Keratinocyte (primary cell): ENCODE data around the gene SDCCAG8. TPM values are rescaled to one million over a fixed set of nuclear protein-coding genes. Genes with fewer than 3 reads are reported as not detected.

Source experiments
- DNase-seq: peaks from one replicate; pipeline ENCODE4 v3.0.0-alpha.2; 2011; ENCODE audit warnings: low read depth, missing footprints, low spot score
- FAIRE-seq: peaks from 2 replicates; lab custom pipeline; 2011; peaks lifted over from hg19 to GRCh38; lab: Jason Lieb, UNC
- H2AFZ ChIP-seq: 2 replicates; pipeline ENCODE4 v1.6.0; 2012; ENCODE audit warnings: low read length, control low read depth, inconsistent platforms; ENCODE audit not compliant: control insufficient read depth
- H3K27ac ChIP-seq: 2 replicates; pipeline ENCODE4 v1.5.1; 2011; ENCODE audit warnings: low read length; ENCODE audit not compliant: control insufficient read depth, insufficient read depth
- H3K27me3 ChIP-seq: 3 replicates; pipeline ENCODE4 v1.6.0; 2011; ENCODE audit warnings: low read length; ENCODE audit not compliant: control insufficient read depth, insufficient read depth; ENCODE audit errors: extremely low read depth
- H3K36me3 ChIP-seq, 2 experiments: 2 replicates in 1 of 2; 3 replicates in 1 of 2; pipeline ENCODE4 v1.5.1; 2011; ENCODE audit warnings: low read length in 2 of 2, mild to moderate bottlenecking in 1 of 2; ENCODE audit not compliant: control insufficient read depth in 2 of 2, insufficient read depth in 2 of 2; ENCODE audit errors: extremely low read depth in 1 of 2
- H3K4me1 ChIP-seq: 3 replicates; pipeline ENCODE4 v1.5.1; 2011; ENCODE audit warnings: low read length; ENCODE audit not compliant: control insufficient read depth, insufficient read depth; ENCODE audit errors: extremely low read depth
- H3K4me2 ChIP-seq: 3 replicates; pipeline ENCODE4 v1.6.0; 2011; ENCODE audit warnings: low read depth, low read length; ENCODE audit not compliant: control insufficient read depth, insufficient read depth; ENCODE audit errors: extremely low read depth
- H3K4me3 ChIP-seq, 3 experiments: fragments of 200-600 bp in 1 of 3; sonication (generic) in 1 of 3; 2 replicates in 2 of 3; 3 replicates in 1 of 3; pipeline ENCODE4 v1.5.1; 2011 to 2016; ENCODE audit warnings: low read length in 3 of 3, mild to moderate bottlenecking in 3 of 3, control low read depth in 2 of 3, inconsistent platforms in 1 of 3, low read depth in 1 of 3, mixed read lengths in 1 of 3, mixed run types in 1 of 3, moderate library complexity in 1 of 3; ENCODE audit not compliant: control insufficient read depth in 2 of 3, insufficient read depth in 2 of 3; ENCODE audit errors: extremely low read depth in 1 of 3
- H3K79me2 ChIP-seq: 2 replicates; pipeline ENCODE4 v1.6.0; 2012; ENCODE audit warnings: low read length; ENCODE audit not compliant: control insufficient read depth, insufficient read depth
- H3K9ac ChIP-seq: 3 replicates; pipeline ENCODE4 v1.6.0; 2011; ENCODE audit warnings: low read length; ENCODE audit not compliant: control insufficient read depth, insufficient read depth; ENCODE audit errors: extremely low read depth
- H3K9me1 ChIP-seq: 3 replicates; pipeline ENCODE4 v1.6.0; 2011; ENCODE audit warnings: low read length; ENCODE audit not compliant: control insufficient read depth, insufficient read depth; ENCODE audit errors: extremely low read depth
- H3K9me3 ChIP-seq: 2 replicates; pipeline ENCODE4 v1.5.1; 2012; ENCODE audit warnings: low read depth, low read length; ENCODE audit not compliant: control insufficient read depth
- H4K20me1 ChIP-seq: 3 replicates; pipeline ENCODE4 v1.6.0; 2011; ENCODE audit warnings: low read length; ENCODE audit not compliant: control insufficient read depth, insufficient read depth; ENCODE audit errors: extremely low read depth
- CTCF ChIP-seq, 3 experiments: IDR thresholded peaks in 1 of 3; conservative IDR thresholded peaks in 1 of 3; optimal IDR thresholded peaks in 1 of 3; 2 replicates in 2 of 3; 3 replicates in 1 of 3; pipeline versions ENCODE3 to v1.5.1; 2011; ENCODE audit warnings: low read length in 3 of 3, mild to moderate bottlenecking in 3 of 3, moderate library complexity in 2 of 3, control low read depth in 1 of 3, inconsistent platforms in 1 of 3; ENCODE audit not compliant: insufficient read depth in 2 of 3; ENCODE audit errors: extremely low read depth in 1 of 3
- EZH2 ChIP-seq: IDR thresholded peaks from one replicate; pipeline ENCODE4 v1.6.1; 2012; ENCODE audit warnings: inconsistent platforms, mild to moderate bottlenecking, low read length, moderate library complexity
- dilution Hi-C: fragments of 300-500 bp; cut with MboI; formaldehyde crosslinking; loops from one replicate; pipeline ENCODE4 v1.7.0; 2020; ENCODE audit warnings: low sequenced_read_pairs; ENCODE audit not compliant: extremely low pct_ligation_motif_present
- polyA plus RNA-seq, 5 experiments: library from polyadenylated mRNA; depleted of rRNA in 3 of 5; stranded (reverse) in 3 of 5; stranded (forward) in 1 of 5; unstranded in 1 of 5; fragments of >200 nt; gene quantifications; 1 replicate in 1 of 5; 2 replicates in 3 of 5; 3 replicates in 1 of 5; pipeline versions ENCODE4 v1.2.1 to v1.2.3, GENCODE V29; 2011 to 2012; ENCODE audit warnings: missing spikeins in 2 of 5, low read depth in 1 of 5, low replicate concordance in 1 of 5

The SDCCAG8 gene
- polyA plus RNA-seq, 1 donor (not counting 4 experiments of a cell fraction or from before 2014, with no cell fraction given), result 61.6 TPM

GRCh38 chr1:243474906-243475305, 219.1 kb downstream of the SDCCAG8 start:
- Histone ChIP-seq H3K4me2 (peak overlapping the region; percentile 91), H3K27me3 (no peaks in the 10 kb centered on the region), H3K36me3 (peaks cover 1 to 6% of the 10 kb centered on the region in 2 experiments), H3K79me2 (no peaks in the 10 kb centered on the region), H3K27ac (no peak overlapping the region), H3K9me1 (no peaks in the 10 kb centered on the region), H4K20me1 (no peaks in the 10 kb centered on the region), H3K9me3 (no peaks in the 10 kb centered on the region), H3K9ac (peak overlapping the region; percentile 72), H2AFZ (no peak overlapping the region), H3K4me3 (peak overlapping the region in 1 of 3 experiments; percentile 71), H3K4me1 (peaks cover 24% of the 10 kb centered on the region)
- no peak for FAIRE-seq
- dilution Hi-C loops, result no loop called here
- no peak for DNase-seq
- no peak for TF ChIP-seq EZH2
- no peak for TF ChIP-seq CTCF (optimal IDR thresholded peaks at IDR 0.05 in 1 of 3, IDR thresholded peaks at IDR 0.05 in 1 of 3, conservative IDR thresholded peaks at IDR 0.05 in 1 of 3; ENCODE audit: extremely low read depth in 1 of 3, insufficient read depth in 2 of 3, low read length in 3 of 3)

- Histone ChIP-seq H3K27me3 (no peaks in the 10 kb centered on the region), H3K4me1 (peaks cover 24% of the 10 kb centered on the region), H4K20me1 (no peaks in the 10 kb centered on the region), H3K9me3 (no peaks in the 10 kb centered on the region), H3K79me2 (no peaks in the 10 kb centered on the region), H2AFZ (no peak overlapping the region), H3K9ac (no peak overlapping the region), H3K9me1 (no peaks in the 10 kb centered on the region), H3K4me3 (no peak overlapping the region), H3K36me3 (peaks cover under 1 to 6% of the 10 kb centered on the region in 2 experiments), H3K27ac (no peak overlapping the region), H3K4me2 (no peak overlapping the region)
- DNase-seq (no peak), FAIRE-seq (no peak)
- TF ChIP-seq EZH2, result no peak
- no peak for TF ChIP-seq CTCF (optimal IDR thresholded peaks at IDR 0.05 in 1 of 3, IDR thresholded peaks at IDR 0.05 in 1 of 3, conservative IDR thresholded peaks at IDR 0.05 in 1 of 3; ENCODE audit: extremely low read depth in 1 of 3, insufficient read depth in 2 of 3, low read length in 3 of 3)
- dilution Hi-C loops, result no loop called here
Observed at GRCh38 chr1:243475966-243476365, 220.1 kb downstream of the SDCCAG8 start.
